Ascending aorta (tissue), 2 donors: ENCODE results near the gene KLHDC4. TPM values are rescaled to one million over a fixed set of nuclear protein-coding genes. Genes with fewer than 3 reads are reported as not detected.

ENCODE experiments used
- DNase-seq, 2 donors: peaks; one replicate each; pipeline ENCODE4 v3.0.0-alpha.2; 2019; ENCODE audit warnings: low spot score in 2 of 2
- H3K27ac ChIP-seq, 2 donors: fragments of 200-600 bp; sonication (generic); one replicate each; pipeline ENCODE4 v1.5.1; 2016 to 2017; ENCODE audit warnings: mild to moderate bottlenecking in 1 of 2
- H3K27me3 ChIP-seq: fragments of 200-600 bp; sonication (generic); one replicate; pipeline ENCODE4 v1.5.1; 2017
- H3K36me3 ChIP-seq, 2 donors: fragments of 200-600 bp; sonication (generic); one replicate each; pipeline ENCODE4 v1.5.1; 2016
- H3K4me1 ChIP-seq, 2 donors: fragments of 200-600 bp; sonication (generic); one replicate each; pipeline ENCODE4 v1.5.1; 2016 to 2017; ENCODE audit warnings: mild to moderate bottlenecking in 1 of 2
- H3K4me3 ChIP-seq, 2 donors: fragments of 200-600 bp; sonication (generic); one replicate each; pipeline ENCODE4 v1.5.1; 2016 to 2017; ENCODE audit warnings: mild to moderate bottlenecking in 1 of 2
- H3K9me3 ChIP-seq, 2 donors: fragments of 200-600 bp; sonication (generic); one replicate each; pipeline ENCODE4 v1.5.1; 2016
- intact Hi-C: fragments of 100-400 bp; cut with DNase I; formaldehyde crosslinking; loops from one replicate; pipeline ENCODE4 v1.15.1; 2023
- total RNA-seq: library from RNA; depleted of rRNA; stranded (reverse); fragments of >200 nt; gene quantifications from one replicate; pipeline ENCODE4 v1.1.0, GENCODE V29; 2016
- TF ChIP-seq, protein P1 (sequence below), 3 experiments: fragments of 200-600 bp in 2 of 3; fragments of 450-650 bp in 1 of 3; sonication (generic) in 2 of 3; IDR thresholded peaks; one replicate each; pipeline ENCODE4 v1.5.1; 2016 to 2019; ENCODE audit warnings: antibody characterized with exemption in 3 of 3, mild to moderate bottlenecking in 1 of 3, moderate library complexity in 1 of 3

Gene KLHDC4
- total RNA-seq, 1 donor from 2014 or later, result 38.4 TPM

DNA sequence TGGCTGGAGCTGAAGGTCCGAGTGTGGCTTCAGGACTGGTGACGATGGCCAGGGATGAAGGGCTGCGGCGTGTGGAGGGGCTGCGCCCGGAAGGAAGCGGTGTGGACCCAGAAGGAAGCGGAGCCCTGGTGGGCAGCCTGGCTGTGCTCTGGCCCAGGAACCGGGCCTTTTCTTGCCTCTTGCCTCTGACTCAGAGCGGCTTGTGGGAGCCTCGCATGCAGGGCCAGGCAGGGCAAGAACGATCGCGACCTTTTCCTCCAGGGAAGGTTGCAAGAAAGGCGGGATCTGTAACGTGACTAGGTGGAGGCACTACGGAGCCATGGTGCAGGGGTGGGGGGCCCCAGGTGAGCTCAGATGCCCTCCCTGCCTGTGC is 85.5 kb downstream of the KLHDC4 start:
- Histone ChIP-seq H3K27me3 (no peaks in the 10 kb centered on the region), H3K36me3 (no peaks in the 10 kb centered on the region), H3K4me3 (no peak overlapping the region), H3K4me1 (no peaks in the 10 kb centered on the region), H3K9me3 (no peaks in the 10 kb centered on the region), H3K27ac (no peak overlapping the region)
- no peak for DNase-seq
- intact Hi-C loops, result no loop called here
- TF ChIP-seq, protein P1, sequence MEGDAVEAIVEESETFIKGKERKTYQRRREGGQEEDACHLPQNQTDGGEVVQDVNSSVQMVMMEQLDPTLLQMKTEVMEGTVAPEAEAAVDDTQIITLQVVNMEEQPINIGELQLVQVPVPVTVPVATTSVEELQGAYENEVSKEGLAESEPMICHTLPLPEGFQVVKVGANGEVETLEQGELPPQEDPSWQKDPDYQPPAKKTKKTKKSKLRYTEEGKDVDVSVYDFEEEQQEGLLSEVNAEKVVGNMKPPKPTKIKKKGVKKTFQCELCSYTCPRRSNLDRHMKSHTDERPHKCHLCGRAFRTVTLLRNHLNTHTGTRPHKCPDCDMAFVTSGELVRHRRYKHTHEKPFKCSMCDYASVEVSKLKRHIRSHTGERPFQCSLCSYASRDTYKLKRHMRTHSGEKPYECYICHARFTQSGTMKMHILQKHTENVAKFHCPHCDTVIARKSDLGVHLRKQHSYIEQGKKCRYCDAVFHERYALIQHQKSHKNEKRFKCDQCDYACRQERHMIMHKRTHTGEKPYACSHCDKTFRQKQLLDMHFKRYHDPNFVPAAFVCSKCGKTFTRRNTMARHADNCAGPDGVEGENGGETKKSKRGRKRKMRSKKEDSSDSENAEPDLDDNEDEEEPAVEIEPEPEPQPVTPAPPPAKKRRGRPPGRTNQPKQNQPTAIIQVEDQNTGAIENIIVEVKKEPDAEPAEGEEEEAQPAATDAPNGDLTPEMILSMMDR (IDR thresholded peaks at IDR 0.05), result no peak

DNA sequence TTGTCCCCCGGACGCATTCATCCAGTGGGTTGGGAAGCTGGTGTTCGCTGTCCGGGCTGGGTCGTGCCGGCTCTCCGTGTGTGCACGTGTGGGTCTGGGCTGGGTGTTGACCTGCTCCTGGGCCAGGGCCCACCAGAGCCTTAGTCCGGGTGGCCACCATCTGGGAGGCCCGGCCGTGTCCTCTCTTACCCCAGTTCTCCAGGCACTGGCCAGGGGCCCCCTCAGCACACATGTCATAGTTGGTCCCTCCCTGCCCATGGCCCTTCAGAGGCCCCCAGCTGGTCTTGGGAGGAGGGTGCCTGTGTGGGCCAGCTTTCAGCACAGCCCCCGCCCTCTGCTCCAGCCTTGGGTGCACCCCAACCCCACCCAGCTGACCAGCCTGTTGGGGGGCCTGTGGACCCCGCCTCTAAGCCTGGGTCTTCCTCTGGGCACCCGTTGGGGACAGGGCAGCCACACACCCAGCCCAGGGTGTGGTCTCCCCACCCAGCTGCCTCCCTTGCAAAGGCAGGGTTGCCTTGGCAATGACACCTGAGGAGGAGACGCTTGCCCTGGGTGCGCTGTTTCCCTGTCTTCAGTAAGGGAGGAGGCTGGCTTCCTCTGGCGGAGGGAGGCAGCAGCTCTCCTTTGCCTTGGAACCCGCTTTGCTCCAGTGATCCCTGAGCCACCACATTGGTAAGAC is 86.1 kb downstream of the KLHDC4 start:
- H3K27me3 ChIP-seq, result no peaks in the 10 kb centered on the region
- TF ChIP-seq, protein P1 (IDR thresholded peaks at IDR 0.05), result no peak

DNA sequence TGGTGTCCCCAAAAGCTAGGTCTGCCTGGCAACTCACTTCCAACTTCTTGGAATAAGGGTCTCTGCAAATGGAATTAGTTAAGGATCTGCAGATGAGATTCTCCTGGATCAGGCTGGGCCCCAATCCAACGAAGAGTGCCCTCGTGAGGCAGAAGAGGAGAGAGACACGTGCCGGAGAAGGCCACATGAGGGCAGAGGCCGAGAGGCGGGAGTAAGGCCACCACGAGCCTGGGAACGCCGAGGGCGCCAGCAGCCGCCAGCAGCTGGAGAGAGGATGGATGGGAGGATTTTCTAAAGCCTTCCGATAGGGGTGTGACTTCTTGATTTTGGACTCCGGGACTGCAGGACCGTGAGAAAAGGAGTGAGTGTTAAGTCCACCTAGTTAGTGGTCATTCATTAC is 87.2 kb downstream of the KLHDC4 start:
- Histone ChIP-seq H3K36me3 (no peaks in the 10 kb centered on the region), H3K9me3 (no peaks in the 10 kb centered on the region), H3K27me3 (no peaks in the 10 kb centered on the region), H3K27ac (no peak overlapping the region), H3K4me1 (no peaks in the 10 kb centered on the region), H3K4me3 (no peak overlapping the region)
- TF ChIP-seq, protein P1 (IDR thresholded peaks at IDR 0.05), result no peak
- intact Hi-C loops, result loop anchor here (10.0 kb wide), 1 partner anchor 56 kb away; no protein-coding TSS in a partner anchor
- no peak for DNase-seq

More for the DNA sequence above, 86.1 kb downstream of the KLHDC4 start:
- H3K4me1 ChIP-seq, result no peaks in the 10 kb centered on the region
- H3K36me3 ChIP-seq, result no peaks in the 10 kb centered on the region
- intact Hi-C loops, result loop anchor here (10.0 kb wide), 1 partner anchor 55 kb away; no protein-coding TSS in a partner anchor
- H3K4me3 ChIP-seq, result no peak overlapping the region
- no peak for DNase-seq
- H3K27ac ChIP-seq, result no peak overlapping the region
- no peaks in the 10 kb centered on the region for H3K9me3 ChIP-seq

- Histone ChIP-seq H3K36me3 (no peaks in the 10 kb centered on the region), H3K4me1 (no peaks in the 10 kb centered on the region), H3K9me3 (no peaks in the 10 kb centered on the region), H3K4me3 (no peak overlapping the region), H3K27me3 (no peaks in the 10 kb centered on the region), H3K27ac (no peak overlapping the region)
- no peak for DNase-seq
- intact Hi-C loops, result loop anchor here (10.0 kb wide), 1 partner anchor 57 kb away; no protein-coding TSS in a partner anchor
- TF ChIP-seq, protein P1 (IDR thresholded peaks at IDR 0.05), result no peak
These were observed 88.0 kb downstream of the KLHDC4 start for GRCh38 chr16:87677830-87678229.

DNA sequence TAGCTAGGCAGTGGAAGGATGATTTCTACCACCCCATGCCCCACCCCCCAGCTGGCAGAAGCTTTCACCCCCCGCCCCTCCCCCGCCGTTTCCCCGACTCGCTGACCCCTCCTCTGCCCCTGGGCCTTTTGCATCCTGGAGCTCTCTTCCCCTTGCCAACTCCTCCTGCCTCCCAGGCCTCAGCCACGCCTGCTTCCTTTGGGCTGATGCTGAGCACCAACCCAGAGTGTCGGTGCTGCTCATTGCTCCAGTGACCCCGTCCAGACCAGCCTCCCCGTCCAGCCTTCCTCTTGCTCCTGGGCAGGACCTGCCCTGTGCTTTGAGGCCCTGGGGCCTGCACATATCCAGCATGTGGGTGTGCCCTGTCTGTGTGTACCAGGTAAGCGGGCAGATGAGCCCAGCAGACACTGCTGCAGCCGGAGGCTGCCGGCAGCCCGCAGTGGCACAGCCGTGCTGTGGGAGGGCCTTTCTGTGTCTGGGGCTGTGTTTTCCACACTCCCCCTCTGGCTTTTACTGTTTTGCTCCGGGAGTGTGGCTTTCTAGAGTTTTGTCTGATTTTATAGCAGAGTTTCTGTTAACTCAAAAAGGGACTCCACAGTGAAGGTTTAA is 90.6 kb downstream of the KLHDC4 start:
- no peak overlapping the region for H3K4me3 ChIP-seq
- no peaks in the 10 kb centered on the region for H3K9me3 ChIP-seq
- TF ChIP-seq, protein P1 (IDR thresholded peaks at IDR 0.05), result no peak
- H3K27me3 ChIP-seq, result no peaks in the 10 kb centered on the region
- no peaks in the 10 kb centered on the region for H3K36me3 ChIP-seq
- no peaks in the 10 kb centered on the region for H3K4me1 ChIP-seq
- intact Hi-C loops, result loop anchor here (10.0 kb wide), 1 partner anchor 60 kb away; no protein-coding TSS in a partner anchor
- no peak overlapping the region for H3K27ac ChIP-seq
- DNase-seq, result no peak
